MM.1S (cell line): ENCODE results near the gene CMTR1.

Source experiments
- DNase-seq: peaks from one replicate; pipeline ENCODE4 v3.0.0-alpha.2; 2015
- H2AFZ ChIP-seq: fragments of 300-600 bp; sonication (generic); 2 replicates; pipeline ENCODE4 v1.6.0; 2016; ENCODE audit warnings: antibody characterized with exemption, low read length
- H3F3A ChIP-seq: fragments of 300-600 bp; sonication (generic); 2 replicates; pipeline ENCODE4 v1.6.1; 2016; ENCODE audit warnings: mild to moderate bottlenecking, antibody characterized with exemption, low read length, moderate library complexity, mixed read lengths; ENCODE audit not compliant: insufficient read depth
- H3K27ac ChIP-seq: fragments of 300-600 bp; sonication (generic); 2 replicates; pipeline ENCODE4 v1.5.1; 2016; ENCODE audit warnings: mild to moderate bottlenecking, low read length
- H3K27me3 ChIP-seq: fragments of 300-600 bp; sonication (generic); replicated peaks from 2 replicates; pipeline ENCODE4 v1.6.0; 2016; ENCODE audit warnings: low read length; ENCODE audit not compliant: insufficient read depth
- H3K36me3 ChIP-seq: fragments of 300-600 bp; sonication (generic); replicated peaks from 2 replicates; pipeline ENCODE4 v1.6.1; 2016; ENCODE audit warnings: mild to moderate bottlenecking, low read length, mixed read lengths; ENCODE audit not compliant: insufficient read depth
- H3K4me1 ChIP-seq: fragments of 300-600 bp; sonication (generic); 2 replicates; pipeline ENCODE4 v1.6.1; 2016; ENCODE audit warnings: low read length, mixed read lengths
- H3K4me2 ChIP-seq: fragments of 300-600 bp; sonication (generic); 2 replicates; pipeline ENCODE4 v1.6.0; 2016; ENCODE audit warnings: low read depth, low read length
- H3K4me3 ChIP-seq: fragments of 300-600 bp; sonication (generic); 2 replicates; pipeline ENCODE4 v1.5.1; 2016; ENCODE audit warnings: low read length, mixed read lengths
- H3K79me2 ChIP-seq: fragments of 300-600 bp; sonication (generic); 2 replicates; pipeline ENCODE4 v1.6.1; 2016; ENCODE audit warnings: mixed run types, low read length, mixed read lengths
- H3K9ac ChIP-seq: fragments of 300-600 bp; sonication (generic); 2 replicates; pipeline ENCODE4 v1.6.1; 2016; ENCODE audit warnings: low read length, mixed read lengths
- H3K9me2 ChIP-seq: fragments of 300-600 bp; sonication (generic); replicated peaks from 2 replicates; pipeline ENCODE4 v1.6.1; 2016; ENCODE audit warnings: mild to moderate bottlenecking, low read length, mixed read lengths; ENCODE audit not compliant: insufficient read depth
- H3K9me3 ChIP-seq: fragments of 300-600 bp; sonication (generic); replicated peaks from 2 replicates; pipeline ENCODE4 v1.6.1; 2016; ENCODE audit warnings: mild to moderate bottlenecking, low read length, mixed read lengths; ENCODE audit not compliant: insufficient read depth
- H4K20me1 ChIP-seq: fragments of 300-600 bp; sonication (generic); 2 replicates; pipeline ENCODE4 v1.6.1; 2016; ENCODE audit warnings: mild to moderate bottlenecking, low read length, moderate library complexity, mixed read lengths; ENCODE audit not compliant: insufficient read depth
- EZH2 ChIP-seq: fragments of 300-600 bp; sonication (generic); optimal IDR thresholded peaks from 2 replicates; pipeline ENCODE3; 2017; ENCODE audit warnings: low read depth, mild to moderate bottlenecking, antibody characterized with exemption, low read length, mixed read lengths
- EZH2phosphoT487 ChIP-seq: fragments of 300-600 bp; sonication (generic); IDR thresholded peaks from 2 replicates; pipeline ENCODE4 v1.6.1; 2018; ENCODE audit warnings: antibody characterized with exemption, low read length
- TF ChIP-seq, protein P1 (sequence below): fragments of 300-600 bp; sonication (generic); IDR thresholded peaks from 2 replicates; pipeline ENCODE4 v1.5.1; 2016; ENCODE audit warnings: antibody characterized with exemption, low read length, mixed read lengths

Gene CMTR1

DNA sequence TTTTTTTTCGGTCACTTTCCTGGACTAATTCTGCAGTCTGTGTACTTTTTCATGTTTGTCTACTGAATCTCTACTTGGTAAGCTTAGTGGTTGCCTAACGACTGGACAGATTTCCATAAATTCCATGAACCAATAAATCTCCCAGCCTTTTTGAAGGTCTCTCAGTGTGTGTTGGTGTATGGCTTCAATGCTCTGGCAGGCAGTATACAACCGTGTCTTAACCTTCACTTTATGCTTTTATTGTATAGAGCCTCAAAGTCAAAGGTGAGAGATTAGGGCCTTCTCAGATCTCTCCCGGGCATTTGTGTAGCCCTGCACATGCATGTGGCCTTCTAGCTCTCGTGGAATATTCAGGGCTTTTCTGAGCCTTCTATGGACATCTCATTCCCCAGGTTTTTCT is 14.3 kb upstream of the CMTR1 start:
- Histone ChIP-seq H3K4me2 (no peak overlapping the region), H3K9me2 (no peaks in the 10 kb centered on the region), H3F3A (no peaks in the 10 kb centered on the region), H3K27ac (no peak overlapping the region), H3K36me3 (no peaks in the 10 kb centered on the region), H3K79me2 (no peaks in the 10 kb centered on the region), H3K4me1 (no peaks in the 10 kb centered on the region), H3K9ac (no peak overlapping the region), H3K4me3 (no peak overlapping the region), H3K9me3 (no peaks in the 10 kb centered on the region), H4K20me1 (no peaks in the 10 kb centered on the region), H2AFZ (no peak overlapping the region), H3K27me3 (no peaks in the 10 kb centered on the region)
- no peak for DNase-seq
- TF ChIP-seq, protein P1, sequence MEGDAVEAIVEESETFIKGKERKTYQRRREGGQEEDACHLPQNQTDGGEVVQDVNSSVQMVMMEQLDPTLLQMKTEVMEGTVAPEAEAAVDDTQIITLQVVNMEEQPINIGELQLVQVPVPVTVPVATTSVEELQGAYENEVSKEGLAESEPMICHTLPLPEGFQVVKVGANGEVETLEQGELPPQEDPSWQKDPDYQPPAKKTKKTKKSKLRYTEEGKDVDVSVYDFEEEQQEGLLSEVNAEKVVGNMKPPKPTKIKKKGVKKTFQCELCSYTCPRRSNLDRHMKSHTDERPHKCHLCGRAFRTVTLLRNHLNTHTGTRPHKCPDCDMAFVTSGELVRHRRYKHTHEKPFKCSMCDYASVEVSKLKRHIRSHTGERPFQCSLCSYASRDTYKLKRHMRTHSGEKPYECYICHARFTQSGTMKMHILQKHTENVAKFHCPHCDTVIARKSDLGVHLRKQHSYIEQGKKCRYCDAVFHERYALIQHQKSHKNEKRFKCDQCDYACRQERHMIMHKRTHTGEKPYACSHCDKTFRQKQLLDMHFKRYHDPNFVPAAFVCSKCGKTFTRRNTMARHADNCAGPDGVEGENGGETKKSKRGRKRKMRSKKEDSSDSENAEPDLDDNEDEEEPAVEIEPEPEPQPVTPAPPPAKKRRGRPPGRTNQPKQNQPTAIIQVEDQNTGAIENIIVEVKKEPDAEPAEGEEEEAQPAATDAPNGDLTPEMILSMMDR = no peak
- TF ChIP-seq EZH2phosphoT487 (no peak), EZH2 (no peak)

- H3K4me3 ChIP-seq = no peak overlapping the region
- no peaks in the 10 kb centered on the region for H3K27me3 ChIP-seq
- no peak overlapping the region for H3K27ac ChIP-seq
- peaks cover 5% of the 10 kb centered on the region; the same call in 1 of the 2 replicates for H3K4me1 ChIP-seq
- no peaks in the 10 kb centered on the region for H3K9me3 ChIP-seq
- no peaks in the 10 kb centered on the region for H3K79me2 ChIP-seq
- no peaks in the 10 kb centered on the region for H3F3A ChIP-seq
- H3K9me2 ChIP-seq = no peaks in the 10 kb centered on the region
- no peak overlapping the region for H3K4me2 ChIP-seq
- H3K36me3 ChIP-seq = no peaks in the 10 kb centered on the region
- DNase-seq = no peak
- H2AFZ ChIP-seq = no peak overlapping the region
- H3K9ac ChIP-seq = no peak overlapping the region
- TF ChIP-seq EZH2 = no peak
- TF ChIP-seq EZH2phosphoT487 = no peak
- TF ChIP-seq, protein P1 = no peak
- no peaks in the 10 kb centered on the region for H4K20me1 ChIP-seq
Measured at GRCh38 chr6:37426058-37426944, 6.7 kb upstream of the CMTR1 start.

- H4K20me1 ChIP-seq = no peaks in the 10 kb centered on the region
- no peak overlapping the region for H3K4me2 ChIP-seq
- H3K36me3 ChIP-seq = no peaks in the 10 kb centered on the region
- no peak overlapping the region for H2AFZ ChIP-seq
- no peaks in the 10 kb centered on the region for H3K27me3 ChIP-seq
- no peaks in the 10 kb centered on the region for H3F3A ChIP-seq
- no peak for DNase-seq
- H3K4me1 ChIP-seq = peaks cover 5% of the 10 kb centered on the region
- no peak overlapping the region for H3K4me3 ChIP-seq
- H3K9me2 ChIP-seq = no peaks in the 10 kb centered on the region
- H3K9me3 ChIP-seq = no peaks in the 10 kb centered on the region
- H3K9ac ChIP-seq = no peak overlapping the region
- TF ChIP-seq, protein P1 = no peak
- no peak for TF ChIP-seq EZH2phosphoT487
- no peak for TF ChIP-seq EZH2
- H3K27ac ChIP-seq = no peak overlapping the region
- no peaks in the 10 kb centered on the region for H3K79me2 ChIP-seq
Measured at GRCh38 chr6:37426945-37427510, 6.0 kb upstream of the CMTR1 start.
